CD4-positive, alpha-beta memory T cell (primary cell): ENCODE data around the gene SRMS. TPM values are rescaled to one million over a fixed set of nuclear protein-coding genes. Genes with fewer than 3 reads are reported as not detected.

Source experiments
- CTCF ChIA-PET: fragments of 350-600 bp; sonication (Branson Sonifier 250); formaldehyde crosslinking; loops from one replicate; lab custom pipeline; 2021; ENCODE audit warnings: inconsistent platforms; ENCODE audit not compliant: partially characterized antibody; lab: Charles Lee
- POLR2A ChIA-PET: fragments of 350-600 bp; sonication (Branson Sonifier 250); formaldehyde crosslinking; loops from one replicate; lab custom pipeline; 2021; ENCODE audit not compliant: partially characterized antibody; lab: Charles Lee
- DNase-seq, 5 donors: peaks; one replicate each; pipeline versions ENCODE4 v3.0.0 to v3.0.0-alpha.2; 2020 to 2022; ENCODE audit warnings: mixed read lengths in 1 of 5
- H3K27ac ChIP-seq: one replicate; pipeline ENCODE4 v1.7.0; 2013; ENCODE audit warnings: low read depth, low read length
- H3K27me3 ChIP-seq: 2 replicates; pipeline ENCODE4 v1.7.0; 2013; ENCODE audit warnings: mild to moderate bottlenecking, low read length, moderate library complexity; ENCODE audit not compliant: insufficient read depth
- H3K36me3 ChIP-seq: 2 replicates; pipeline ENCODE4 v1.7.0; 2013; ENCODE audit warnings: mild to moderate bottlenecking, low read length, moderate library complexity; ENCODE audit not compliant: insufficient read depth
- H3K4me1 ChIP-seq: 2 replicates; pipeline ENCODE4 v1.7.0; 2013; ENCODE audit warnings: mild to moderate bottlenecking, low read length, moderate library complexity; ENCODE audit not compliant: insufficient read depth
- H3K4me3 ChIP-seq, 2 donors: one replicate each; pipeline ENCODE4 v1.7.0; 2013; ENCODE audit warnings: low read length in 2 of 2, mild to moderate bottlenecking in 1 of 2
- H3K9me3 ChIP-seq, 2 donors: one replicate each; pipeline ENCODE4 v1.7.0; 2013; ENCODE audit warnings: low read length in 2 of 2, control low read depth in 1 of 2; ENCODE audit not compliant: control insufficient read depth in 1 of 2
- H3K27ac Mint-ChIP-seq, 7 donors: one replicate each; pipeline ENCODE4 v1.8.0; 2020 to 2021; ENCODE audit warnings: mixed read lengths in 7 of 7, mild to moderate bottlenecking in 6 of 7, inconsistent platforms in 3 of 7, moderate library complexity in 3 of 7
- H3K27me3 Mint-ChIP-seq, 2 donors: one replicate each; pipeline ENCODE4 v1.8.0; 2020 to 2021; ENCODE audit warnings: mixed read lengths in 2 of 2
- H3K36me3 Mint-ChIP-seq, 2 donors: one replicate each; pipeline ENCODE4 v1.8.0; 2020 to 2021; ENCODE audit warnings: mixed read lengths in 2 of 2, inconsistent platforms in 1 of 2, mild to moderate bottlenecking in 1 of 2
- H3K4me1 Mint-ChIP-seq, 4 donors: one replicate each; pipeline ENCODE4 v1.8.0; 2020 to 2021; ENCODE audit warnings: mixed read lengths in 4 of 4, mild to moderate bottlenecking in 1 of 4
- H3K4me3 Mint-ChIP-seq, 8 donors: one replicate each; pipeline ENCODE4 v1.8.0; 2020 to 2021; ENCODE audit warnings: mixed read lengths in 8 of 8, mild to moderate bottlenecking in 7 of 8, moderate library complexity in 6 of 8, inconsistent platforms in 3 of 8
- H3K9me3 Mint-ChIP-seq, 8 donors: one replicate each; pipeline ENCODE4 v1.8.0; 2020 to 2021; ENCODE audit warnings: mixed read lengths in 8 of 8, mild to moderate bottlenecking in 5 of 8, inconsistent platforms in 3 of 8, moderate library complexity in 1 of 8
- intact Hi-C: fragments of 100-400 bp; cut with micrococcal nuclease; formaldehyde crosslinking; loops from one replicate; pipeline ENCODE4 v1.15.1; 2023
- polyA plus RNA-seq, 2 donors: library from polyadenylated mRNA; unstranded; fragments of 300-500 nt; fragmentation: Illumina TruSeq; gene quantifications; one replicate each; pipeline ENCODE4 v1.2.3, GENCODE V29; 2021
- total RNA-seq, 2 experiments: library from RNA; stranded (reverse); gene quantifications; one replicate each; pipeline ENCODE4 v1.2.3, GENCODE V29; 2021

SRMS gene
- total and polyA plus RNA-seq, 4 experiments from 2014 or later = not detected

DNA sequence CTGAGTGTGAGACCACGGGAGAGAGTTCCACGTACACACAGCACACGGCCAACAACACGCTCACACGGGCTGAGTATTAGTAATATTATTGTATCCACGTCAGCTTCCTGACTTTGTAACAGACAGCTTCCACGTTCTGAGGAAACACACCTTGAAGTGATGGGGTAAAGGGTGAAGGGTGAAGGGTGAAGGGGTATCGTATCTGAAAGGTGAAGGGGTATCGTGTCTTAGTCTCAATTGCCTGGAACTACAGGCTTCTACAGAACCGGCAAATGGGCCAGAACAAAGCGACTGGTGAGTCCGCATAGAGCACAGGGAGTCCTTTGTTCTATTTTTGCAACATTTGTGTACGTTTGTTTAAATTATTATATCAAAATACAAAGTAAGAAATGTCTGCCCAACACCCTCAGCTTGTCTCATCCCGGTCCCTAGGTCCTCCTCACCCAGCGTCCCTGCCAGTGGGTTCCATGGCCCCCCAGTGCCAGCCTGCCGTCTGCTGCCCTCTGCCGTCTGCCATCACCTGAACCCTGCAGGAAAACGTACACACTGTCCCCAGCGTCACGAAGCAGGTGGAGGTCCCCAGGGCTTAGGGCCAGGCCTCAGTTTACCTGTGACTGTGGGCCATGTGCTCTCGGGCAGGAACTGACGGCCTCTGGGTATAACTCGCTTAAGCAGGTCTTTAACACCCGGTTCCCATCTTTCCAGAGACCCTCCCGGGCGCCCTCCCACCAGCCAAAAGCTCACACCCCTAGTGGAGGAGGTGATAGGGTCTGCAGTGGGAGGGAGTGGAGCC lies 30.9 kb upstream of the SRMS start:
- POLR2A ChIA-PET = no interaction called here
- Mint-ChIP-seq H3K27ac (no peak overlapping the region), H3K9me3 (no peaks in the 10 kb centered on the region), H3K27me3 (no peaks in the 10 kb centered on the region), H3K36me3 (no peaks in the 10 kb centered on the region), H3K4me1 (peaks cover 1 to 13% (median 6%) of the 10 kb centered on the region in 4 donors), H3K4me3 (no peak overlapping the region)
- no peak overlapping the region for H3K4me3 ChIP-seq
- H3K36me3 ChIP-seq = no peaks in the 10 kb centered on the region
- intact Hi-C loops = loop anchor here (1.0 kb wide), 1 partner anchor 40 kb away; no protein-coding TSS in a partner anchor
- H3K4me1 ChIP-seq = peaks cover 11% of the 10 kb centered on the region
- no peaks in the 10 kb centered on the region for H3K27me3 ChIP-seq
- no peaks in the 10 kb centered on the region for H3K9me3 ChIP-seq
- no peak for DNase-seq
- CTCF ChIA-PET = interaction anchor here (1.0 to 1.5 kb wide), 4 partner anchors 27 to 64 kb away, joined by 3 to 5 read pairs (median 3); no protein-coding TSS in a partner anchor
- no peak overlapping the region for H3K27ac ChIP-seq

DNA sequence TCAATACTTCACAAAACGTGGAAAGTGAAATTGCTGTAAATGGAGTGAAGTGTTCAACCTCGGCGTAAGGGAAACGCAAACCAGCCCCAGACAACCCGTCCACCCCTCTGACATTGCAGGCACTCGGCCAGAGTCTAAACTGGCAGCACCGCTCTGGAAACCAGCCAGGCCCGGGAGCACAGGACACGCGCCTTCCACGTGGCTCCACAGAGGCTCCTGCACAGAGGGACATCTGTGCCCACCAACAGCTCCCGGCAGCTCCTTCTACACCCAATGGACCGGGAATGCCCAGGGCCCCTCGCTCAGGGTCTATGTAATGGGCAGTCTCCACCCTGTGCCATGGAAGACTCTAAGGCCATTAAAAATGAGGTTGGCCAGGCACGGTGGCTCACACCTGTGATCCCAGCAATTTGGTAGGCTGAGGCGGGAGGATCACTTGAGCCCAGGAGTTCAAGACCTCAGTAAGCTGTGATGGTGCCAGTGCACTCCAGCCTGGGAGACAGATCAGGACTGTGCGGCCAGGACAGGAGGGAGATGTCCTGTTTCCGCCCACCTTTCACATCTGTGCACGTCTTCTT lies 29.9 kb upstream of the SRMS start:
- H3K27ac ChIP-seq = no peak overlapping the region
- H3K27me3 Mint-ChIP-seq = no peaks in the 10 kb centered on the region
- H3K4me1 ChIP-seq = peaks cover 21% of the 10 kb centered on the region
- H3K27me3 ChIP-seq = no peaks in the 10 kb centered on the region
- POLR2A ChIA-PET = no interaction called here
- no peaks in the 10 kb centered on the region for H3K36me3 Mint-ChIP-seq
- H3K9me3 Mint-ChIP-seq = no peaks in the 10 kb centered on the region
- CTCF ChIA-PET = interaction anchor here (1.0 to 1.5 kb wide), 4 partner anchors 26 to 65 kb away, joined by 3 to 5 read pairs (median 3); no protein-coding TSS in a partner anchor
- DNase-seq = no peak
- H3K4me1 Mint-ChIP-seq = peaks cover 1 to 13% (median 6%) of the 10 kb centered on the region in 4 donors
- H3K27ac Mint-ChIP-seq = no peak overlapping the region
- no peak overlapping the region for H3K4me3 Mint-ChIP-seq
- intact Hi-C loops = no loop called here
- H3K4me3 ChIP-seq = no peak overlapping the region
- no peaks in the 10 kb centered on the region for H3K9me3 ChIP-seq
- H3K36me3 ChIP-seq = no peaks in the 10 kb centered on the region

DNA sequence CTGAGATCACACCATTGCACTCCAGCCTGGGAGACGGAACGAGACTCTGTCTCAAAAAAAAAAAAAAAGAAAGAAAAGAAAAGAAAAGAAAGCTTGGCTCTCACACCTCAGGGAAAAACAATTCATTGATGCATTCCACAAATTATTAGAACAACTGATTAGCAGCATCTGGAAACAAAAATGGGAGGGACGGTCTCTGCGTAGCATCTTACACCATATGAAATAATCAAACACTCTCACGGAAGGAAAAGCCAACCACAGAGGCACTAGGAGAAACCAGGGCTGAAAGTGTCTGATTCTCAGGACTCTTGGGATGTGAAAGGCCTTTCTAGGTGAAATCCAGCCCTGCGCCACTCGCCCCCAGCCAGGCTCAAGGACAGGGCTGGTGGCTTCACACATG lies 28.8 kb upstream of the SRMS start:
- H3K36me3 Mint-ChIP-seq = no peaks in the 10 kb centered on the region
- no peak for DNase-seq
- intact Hi-C loops = no loop called here
- H3K4me3 ChIP-seq = no peak overlapping the region
- peaks cover 5% of the 10 kb centered on the region for H3K36me3 ChIP-seq
- CTCF ChIA-PET = interaction anchor here (1.4 kb wide), 1 partner anchor 65 kb away, joined by 3 read pairs; no protein-coding TSS in a partner anchor
- H3K27me3 Mint-ChIP-seq = no peaks in the 10 kb centered on the region
- H3K27me3 ChIP-seq = no peaks in the 10 kb centered on the region
- peaks cover 1 to 13% (median 6%) of the 10 kb centered on the region in 4 donors for H3K4me1 Mint-ChIP-seq
- no peak overlapping the region for H3K27ac ChIP-seq
- POLR2A ChIA-PET = interaction anchor here (0.6 kb wide), 1 partner anchor 474 kb away, joined by 3 read pairs; no protein-coding TSS in a partner anchor
- H3K9me3 ChIP-seq = no peaks in the 10 kb centered on the region
- peak overlapping the region in 3 of 7 donors; percentile 12 to 54 (median 25) for H3K27ac Mint-ChIP-seq
- H3K9me3 Mint-ChIP-seq = no peaks in the 10 kb centered on the region
- peak overlapping the region in 4 of 8 donors; percentile 46 to 70 (median 58) for H3K4me3 Mint-ChIP-seq
- H3K4me1 ChIP-seq = peaks cover 21% of the 10 kb centered on the region

DNA sequence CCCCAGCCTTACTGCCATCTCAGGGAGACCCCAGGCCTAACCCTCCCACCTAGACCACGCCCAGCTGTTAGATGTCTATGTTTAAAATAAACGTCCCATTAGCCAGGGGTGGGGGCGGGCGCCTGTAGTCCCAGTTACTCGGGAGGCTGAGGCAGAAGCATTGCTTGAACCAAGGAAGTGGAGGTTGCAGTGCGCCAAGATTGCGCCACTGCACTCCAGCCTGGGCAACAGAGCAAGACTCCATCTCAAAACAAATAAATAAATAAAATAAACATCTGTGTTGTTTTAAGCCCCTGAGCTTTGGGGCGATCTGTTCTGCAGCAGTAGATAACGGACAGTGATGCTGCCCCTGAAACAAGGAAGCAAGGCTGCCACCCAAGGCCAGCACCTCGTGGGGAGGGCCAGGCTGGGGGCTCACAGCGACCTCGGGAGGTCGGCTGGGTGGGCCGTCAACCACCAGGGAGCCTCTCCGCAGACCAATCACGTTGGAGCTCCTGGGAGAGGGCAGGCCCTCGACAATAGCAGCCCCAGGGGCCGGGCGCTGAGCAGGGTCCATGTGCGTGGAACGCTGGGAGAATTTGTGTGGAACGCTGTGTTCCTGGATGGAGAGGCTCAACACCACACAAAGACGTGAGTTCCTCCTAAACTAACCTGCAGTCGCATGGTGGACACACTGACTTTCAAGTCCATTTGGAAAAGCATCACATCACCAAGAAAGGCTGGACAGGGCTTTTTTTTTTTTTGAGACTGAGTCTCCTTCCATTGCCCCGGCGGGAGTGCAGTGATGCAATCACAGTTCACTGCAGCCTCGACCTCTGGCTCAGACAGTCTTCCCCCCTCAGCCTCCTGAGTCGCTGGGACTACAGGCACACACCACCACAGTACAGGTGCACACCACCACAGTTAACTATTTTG lies 27.5 kb upstream of the SRMS start:
- H3K27ac ChIP-seq = no peak overlapping the region
- no peaks in the 10 kb centered on the region for H3K9me3 Mint-ChIP-seq
- H3K36me3 ChIP-seq = peaks cover 5% of the 10 kb centered on the region
- peak overlapping the region in 1 of 7 donors; percentile 25 for H3K27ac Mint-ChIP-seq
- H3K4me1 ChIP-seq = peaks cover 17% of the 10 kb centered on the region
- peak in 1 of 5 donors; percentile 31 for DNase-seq
- no peaks in the 10 kb centered on the region for H3K36me3 Mint-ChIP-seq
- no peaks in the 10 kb centered on the region for H3K9me3 ChIP-seq
- peaks cover 0 to 4% (median under 1%) of the 10 kb centered on the region in 4 donors for H3K4me1 Mint-ChIP-seq
- H3K4me3 Mint-ChIP-seq = peak overlapping the region; percentile 31 to 82 (median 70)
- ChIA-PET POLR2A (interaction anchor here (0.9 to 2.4 kb wide), 6 partner anchors 55 to 177 kb away, joined by 3 to 8 read pairs (median 4); partner anchors contain the start of gene PPDPF), CTCF (interaction anchor here (2.6 kb wide), 1 partner anchor 37 kb away, joined by 10 read pairs; the partner anchor contains the start of gene PTK6)
- H3K4me3 ChIP-seq = peak overlapping the region in 1 of 2 donors; percentile 47
- H3K27me3 ChIP-seq = no peaks in the 10 kb centered on the region
- H3K27me3 Mint-ChIP-seq = no peaks in the 10 kb centered on the region
- intact Hi-C loops = loop anchor here (1.0 kb wide), 1 partner anchor 22 kb away; no protein-coding TSS in a partner anchor

DNA sequence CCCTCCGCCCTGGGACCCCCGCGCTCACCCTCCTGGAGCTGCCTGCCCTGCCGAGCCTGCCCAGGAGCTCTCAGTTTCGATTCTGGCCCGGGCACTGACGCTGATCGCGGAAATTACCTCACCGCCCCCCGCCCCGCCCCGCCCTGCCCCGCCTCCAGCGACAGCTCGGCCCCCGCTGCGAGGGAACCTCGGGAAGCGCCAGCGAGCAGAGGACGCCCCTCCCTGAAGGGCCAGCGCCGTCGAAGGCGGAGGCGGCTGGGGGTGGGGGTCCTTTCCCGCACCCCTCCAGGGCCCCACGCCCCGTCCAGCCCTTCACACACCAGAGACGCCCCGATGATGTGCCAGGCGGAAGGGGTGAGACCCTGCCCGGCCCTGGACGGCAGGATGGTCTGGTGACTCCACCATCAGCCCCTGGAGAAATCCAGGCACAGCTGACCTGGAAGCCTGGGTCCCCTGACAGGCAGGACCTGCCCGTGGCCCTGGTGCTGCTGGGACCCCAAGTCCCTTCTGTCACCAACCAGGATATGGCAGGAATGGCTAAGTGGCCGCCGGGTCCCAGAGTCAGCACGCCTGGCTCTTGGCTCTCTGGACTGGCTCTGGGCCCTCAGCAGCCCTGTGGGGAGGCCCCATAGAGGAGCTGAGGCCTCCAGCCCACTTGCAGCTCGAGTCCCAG lies 26.7 kb upstream of the SRMS start, which contains the start of gene HELZ2:
TSS of gene HELZ2 (minus strand) at position 84 of the 673 bp plus-strand sequence. CDS start 1,854 bp downstream, outside the sequence.
- Histone ChIP-seq H3K27me3 (no peaks in the 10 kb centered on the region), H3K4me3 (peak within 1 kb of the TSS; percentile 65 to 84), H3K9me3 (no peaks in the 10 kb centered on the region), H3K36me3 (peaks cover 5% of the 10 kb centered on the region), H3K27ac (peak within 1 kb of the TSS; percentile 70), H3K4me1 (peaks cover 24% of the 10 kb centered on the region)
- Mint-ChIP-seq H3K4me3 (peak within 1 kb of the TSS; percentile 75 to 88 (median 82)), H3K4me1 (peaks cover under 1 to 6% (median 4%) of the 10 kb centered on the region in 4 donors), H3K27ac (peak within 1 kb of the TSS in 6 of 7 donors; percentile 48 to 83 (median 77)), H3K36me3 (no peaks in the 10 kb centered on the region), H3K27me3 (no peaks in the 10 kb centered on the region), H3K9me3 (no peaks in the 10 kb centered on the region)
- ChIA-PET POLR2A (interaction anchor here (0.5 to 2.4 kb wide), 14 partner anchors 19 to 291 kb away, joined by 3 to 9 read pairs (median 4); partner anchors contain the start of genes ARFRP1, GMEB2, PPDPF and RTEL1), CTCF (interaction anchor here (2.6 kb wide), 1 partner anchor 36 kb away, joined by 10 read pairs; the partner anchor contains the start of gene PTK6)
- peak; percentile 61 to 74 (median 64) for DNase-seq
- intact Hi-C loops = loop anchor here (1.0 kb wide), 1 partner anchor 21 kb away; no protein-coding TSS in a partner anchor
